ENCODE data around the gene PANX2. TPM values are rescaled to one million over a fixed set of nuclear protein-coding genes. Genes with fewer than 3 reads are reported as not detected.

PANX2 gene
- total and polyA plus RNA-seq, 2 donors (not counting 1 experiment from before 2014, with no cell fraction given): 0.04 to 0.59 TPM

- Mint-ChIP-seq H3K4me3 (no peak overlapping the region), H3K4me1 (peaks cover 7% of the 10 kb centered on the region), H3K27ac (no peak overlapping the region), H3K9me3 (ENCODE audit: insufficient read depth) (no peaks in the 10 kb centered on the region), H3K27me3 (peaks cover 6% of the 10 kb centered on the region)
- intact Hi-C loops (cut with micrococcal nuclease): loop anchor here (2.0 kb wide), 1 partner anchor 53 kb away; the partner anchor contains the start of gene SELENOO
- Histone ChIP-seq H3K27me3 (replicated peaks in 1 of 4; ENCODE audit: control extremely low read depth in 1 of 4, control insufficient read depth in 3 of 4, insufficient read depth in 4 of 4, low read length in 3 of 4) (peaks cover 0 to 3% (median 0%) of the 10 kb centered on the region in 4 experiments), H2AFZ (ENCODE audit: insufficient read depth, low read depth, low read length, poor library complexity, severe bottlenecking) (no peak overlapping the region), H3K36me3 (replicated peaks in 1 of 2; ENCODE audit: control extremely low read depth in 1 of 2, control insufficient read depth in 1 of 2, extremely low read depth in 1 of 2, insufficient read depth in 2 of 2, low read length in 1 of 2) (no peaks in the 10 kb centered on the region), H3K4me2 (replicated peaks; ENCODE audit: low read depth, low read length, poor library complexity, severe bottlenecking) (no peak overlapping the region), H3K4me3 (ENCODE audit: control extremely low read depth in 1 of 5, extremely low read depth in 1 of 5, insufficient read depth in 1 of 5, low read depth in 2 of 5, low read length in 4 of 5) (no peak overlapping the region), H3K9ac (ENCODE audit: low read length) (no peak overlapping the region), H3K27ac (ENCODE audit: low read length in 2 of 2) (no peak overlapping the region), H3K9me3 (ENCODE audit: control extremely low read depth in 1 of 3, control insufficient read depth in 2 of 3, insufficient read depth in 1 of 3, low read length in 2 of 3) (no peaks in the 10 kb centered on the region), H4K20me1 (ENCODE audit: control insufficient read depth, insufficient read depth, low read length, poor library complexity, severe bottlenecking) (no peaks in the 10 kb centered on the region), H3K4me1 (ENCODE audit: control insufficient read depth in 2 of 2, insufficient read depth in 2 of 2, low read length in 2 of 2) (peaks cover 3 to 8% of the 10 kb centered on the region in 2 donors), H3K79me2 (ENCODE audit: control insufficient read depth, insufficient read depth, low read length) (no peaks in the 10 kb centered on the region)
- WGBS (ENCODE audit: insufficient coverage): 81% methylated on average over 12 of the region's 12 CpGs
- POLR2A ChIA-PET: no interaction called here
- CTCF ChIA-PET: interaction anchor here (0.6 to 6.0 kb wide), 12 partner anchors 43 to 499 kb away, joined by 3 to 75 read pairs (median 5); no protein-coding TSS in a partner anchor
- DNase-seq (no peak), ATAC-seq (ENCODE audit: low read depth) (no peak)
- TF ChIP-seq, protein P1, sequence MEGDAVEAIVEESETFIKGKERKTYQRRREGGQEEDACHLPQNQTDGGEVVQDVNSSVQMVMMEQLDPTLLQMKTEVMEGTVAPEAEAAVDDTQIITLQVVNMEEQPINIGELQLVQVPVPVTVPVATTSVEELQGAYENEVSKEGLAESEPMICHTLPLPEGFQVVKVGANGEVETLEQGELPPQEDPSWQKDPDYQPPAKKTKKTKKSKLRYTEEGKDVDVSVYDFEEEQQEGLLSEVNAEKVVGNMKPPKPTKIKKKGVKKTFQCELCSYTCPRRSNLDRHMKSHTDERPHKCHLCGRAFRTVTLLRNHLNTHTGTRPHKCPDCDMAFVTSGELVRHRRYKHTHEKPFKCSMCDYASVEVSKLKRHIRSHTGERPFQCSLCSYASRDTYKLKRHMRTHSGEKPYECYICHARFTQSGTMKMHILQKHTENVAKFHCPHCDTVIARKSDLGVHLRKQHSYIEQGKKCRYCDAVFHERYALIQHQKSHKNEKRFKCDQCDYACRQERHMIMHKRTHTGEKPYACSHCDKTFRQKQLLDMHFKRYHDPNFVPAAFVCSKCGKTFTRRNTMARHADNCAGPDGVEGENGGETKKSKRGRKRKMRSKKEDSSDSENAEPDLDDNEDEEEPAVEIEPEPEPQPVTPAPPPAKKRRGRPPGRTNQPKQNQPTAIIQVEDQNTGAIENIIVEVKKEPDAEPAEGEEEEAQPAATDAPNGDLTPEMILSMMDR (IDR thresholded peaks at IDR 0.05): no peak
- no peak for TF ChIP-seq EZH2 (IDR thresholded peaks at IDR 0.05; ENCODE audit: borderline replicate concordance, insufficient read depth, low read depth, low read length, poor library complexity, severe bottlenecking)
Observed at GRCh38 chr22:50148166-50148500, 22.4 kb upstream of the PANX2 start.

GRCh38 chr22:50148991-50149721 lies 21.4 kb upstream of the PANX2 start:
- ChIA-PET CTCF (interaction anchor here (0.6 to 6.0 kb wide), 21 partner anchors 15 to 381 kb away, joined by 3 to 75 read pairs (median 4); no protein-coding TSS in a partner anchor), POLR2A (interaction anchor here (1.0 to 1.3 kb wide), 3 partner anchors 38 to 60 kb away, joined by 3 to 7 read pairs (median 4); no protein-coding TSS in a partner anchor)
- no peaks in the 10 kb centered on the region for H3K79me2 ChIP-seq (ENCODE audit: control insufficient read depth, insufficient read depth, low read length)
- Mint-ChIP-seq H3K4me1 (peaks cover 7% of the 10 kb centered on the region), H3K4me3 (no peak overlapping the region), H3K27me3 (peaks cover 4% of the 10 kb centered on the region), H3K27ac (peak overlapping the region; percentile 72), H3K9me3 (ENCODE audit: insufficient read depth) (no peaks in the 10 kb centered on the region)
- H4K20me1 ChIP-seq (ENCODE audit: control insufficient read depth, insufficient read depth, low read length, poor library complexity, severe bottlenecking): no peaks in the 10 kb centered on the region
- H3K9me3 ChIP-seq (ENCODE audit: control extremely low read depth in 1 of 3, control insufficient read depth in 2 of 3, insufficient read depth in 1 of 3, low read length in 2 of 3): no peaks in the 10 kb centered on the region
- H3K27me3 ChIP-seq (replicated peaks in 1 of 4; ENCODE audit: control extremely low read depth in 1 of 4, control insufficient read depth in 3 of 4, insufficient read depth in 4 of 4, low read length in 3 of 4): peaks cover 0 to 3% (median 0%) of the 10 kb centered on the region in 4 experiments
- 24% methylated on average over 19 of the region's 22 CpGs for WGBS (ENCODE audit: insufficient coverage)
- peak; percentile 90 for DNase-seq
- H3K4me1 ChIP-seq (ENCODE audit: control insufficient read depth in 2 of 2, insufficient read depth in 2 of 2, low read length in 2 of 2): peaks cover 3 to 8% of the 10 kb centered on the region in 2 donors
- H3K36me3 ChIP-seq (replicated peaks in 1 of 2; ENCODE audit: control extremely low read depth in 1 of 2, control insufficient read depth in 1 of 2, extremely low read depth in 1 of 2, insufficient read depth in 2 of 2, low read length in 1 of 2): no peaks in the 10 kb centered on the region
- peak; percentile 99 for ATAC-seq (ENCODE audit: low read depth)
- TF ChIP-seq EZH2 (IDR thresholded peaks at IDR 0.05; ENCODE audit: borderline replicate concordance, insufficient read depth, low read depth, low read length, poor library complexity, severe bottlenecking): no peak
- TF ChIP-seq, protein P1 (IDR thresholded peaks at IDR 0.05): peak; percentile 94
- no peak overlapping the region for H3K4me3 ChIP-seq (ENCODE audit: control extremely low read depth in 1 of 5, extremely low read depth in 1 of 5, insufficient read depth in 1 of 5, low read depth in 2 of 5, low read length in 4 of 5)
- H3K27ac ChIP-seq (ENCODE audit: low read length in 2 of 2): no peak overlapping the region
- H3K4me2 ChIP-seq (replicated peaks; ENCODE audit: low read depth, low read length, poor library complexity, severe bottlenecking): no peak overlapping the region
- no peak overlapping the region for H3K9ac ChIP-seq (ENCODE audit: low read length)
- intact Hi-C loops (cut with micrococcal nuclease): loop anchor here (1.0 to 2.0 kb wide), 4 partner anchors 41 to 88 kb away; partner anchors contain the start of gene SELENOO
- no peak overlapping the region for H2AFZ ChIP-seq (ENCODE audit: insufficient read depth, low read depth, low read length, poor library complexity, severe bottlenecking)
